K562 (cell line): Measurements from ENCODE around the gene FAM114A2.

Experiments
- AFF1 ChIP-seq, 2 experiments: fragments of 450-650 bp; IDR thresholded peaks; 2 replicates each; pipeline ENCODE4 v1.6.1; 2018; ENCODE audit warnings: mild to moderate bottlenecking in 2 of 2, low read depth in 1 of 2; ENCODE audit not compliant: partially characterized antibody in 2 of 2
- BCLAF1 ChIP-seq, 2 experiments: fragments of 450-650 bp in 1 of 2; IDR thresholded peaks; 2 replicates each; pipeline ENCODE4 v1.6.1; 2011 to 2017; ENCODE audit warnings: low read depth in 2 of 2, antibody characterized with exemption in 1 of 2, borderline replicate concordance in 1 of 2, low read length in 1 of 2, mild to moderate bottlenecking in 1 of 2, mixed read lengths in 1 of 2; ENCODE audit not compliant: control insufficient read depth in 1 of 2
- CTCF ChIP-seq, 3 experiments: IDR thresholded peaks in 2 of 3; conservative IDR thresholded peaks in 1 of 3; 2 replicates each; pipeline ENCODE4 v1.5.1; 2011 to 2012; ENCODE audit warnings: low read length in 3 of 3, mild to moderate bottlenecking in 3 of 3, control low read depth in 2 of 3, improper control_type of control experiment in 1 of 3, inconsistent platforms in 1 of 3, low read depth in 1 of 3, mixed read lengths in 1 of 3, moderate library complexity in 1 of 3; ENCODE audit not compliant: insufficient read depth in 2 of 3
- ESRRA ChIP-seq: fragments of 450-650 bp; IDR thresholded peaks from 2 replicates; pipeline ENCODE4 v1.6.1; 2014; ENCODE audit warnings: low read depth, mild to moderate bottlenecking, moderate library complexity, borderline replicate concordance
- FOXM1 ChIP-seq, 2 experiments: fragments of 450-650 bp in 1 of 2; sonication (generic) in 1 of 2; formaldehyde crosslinking in 1 of 2; IDR thresholded peaks; 2 replicates each; pipeline versions ENCODE4 v1.6.1 to v1.9.0; 2017 to 2022; ENCODE audit warnings: low read depth in 2 of 2, mild to moderate bottlenecking in 2 of 2, missing genetic modification reagents in 1 of 2, moderate library complexity in 1 of 2
- KAT8 ChIP-seq: fragments of 450-650 bp; IDR thresholded peaks from 2 replicates; pipeline ENCODE4 v1.6.1; 2016; ENCODE audit warnings: low read depth, mild to moderate bottlenecking
- MAX ChIP-seq: sonication (generic); formaldehyde crosslinking; IDR thresholded peaks from 2 replicates; pipeline ENCODE4 v1.9.0; 2022; ENCODE audit warnings: mild to moderate bottlenecking, missing genetic modification reagents
- POLR3A ChIP-seq: IDR thresholded peaks from 2 replicates; pipeline ENCODE4 v1.6.1; 2011; ENCODE audit warnings: borderline replicate concordance, mild to moderate bottlenecking, moderate library complexity; ENCODE audit not compliant: insufficient read length, insufficient read depth; ENCODE audit errors: extremely low read depth
- TEAD4 ChIP-seq, 2 experiments: sonication (generic) in 1 of 2; formaldehyde crosslinking in 1 of 2; IDR thresholded peaks; 2 replicates each; pipeline versions ENCODE4 v1.6.1 to v1.8.0; 2012 to 2022; ENCODE audit warnings: borderline replicate concordance in 1 of 2, inconsistent platforms in 1 of 2, low read length in 1 of 2, mild to moderate bottlenecking in 1 of 2, missing genetic modification reagents in 1 of 2
- UBTF ChIP-seq, 2 experiments: IDR thresholded peaks; 2 replicates each; pipeline ENCODE4 v1.6.1; 2012; ENCODE audit warnings: improper control_type of control experiment in 2 of 2, low read depth in 2 of 2, low read length in 2 of 2, borderline replicate concordance in 1 of 2
- YY1 ChIP-seq, 3 experiments: IDR thresholded peaks; 2 replicates each; pipeline ENCODE4 v1.6.1; 2011; ENCODE audit warnings: low read length in 2 of 3, mild to moderate bottlenecking in 2 of 3, moderate library complexity in 2 of 3, borderline replicate concordance in 1 of 3, control low read depth in 1 of 3, low read depth in 1 of 3; ENCODE audit not compliant: insufficient read depth in 3 of 3, insufficient replicate concordance in 2 of 3, control insufficient read depth in 1 of 3, insufficient read length in 1 of 3; ENCODE audit errors: extremely low read depth in 1 of 3
- ZBTB7A ChIP-seq: IDR thresholded peaks from 2 replicates; pipeline ENCODE4 v1.6.1; 2011; ENCODE audit warnings: low read depth, mild to moderate bottlenecking, low read length, moderate library complexity, borderline replicate concordance; ENCODE audit not compliant: control insufficient read depth
- ZNF395 ChIP-seq: fragments of 200-800 bp; sonication (Bioruptor generic); IDR thresholded peaks from 2 replicates; pipeline ENCODE4 v1.6.1; 2017; ENCODE audit warnings: missing genetic modification characterization, missing compliant biosample characterization

GRCh38 chr5:154063372-154063771 is 24.7 kb upstream of the FAM114A2 start:
- TF ChIP-seq ZBTB7A, result no peak
- no peak for TF ChIP-seq AFF1 (IDR thresholded peaks at IDR 0.05; ENCODE audit: low read depth in 1 of 2, partially characterized antibody in 2 of 2)
- no peak for TF ChIP-seq YY1 (IDR thresholded peaks at IDR 0.05; ENCODE audit: borderline replicate concordance in 1 of 3, control insufficient read depth in 1 of 3, extremely low read depth in 1 of 3, insufficient read depth in 3 of 3, insufficient read length in 1 of 3, insufficient replicate concordance in 2 of 3, low read depth in 1 of 3, low read length in 2 of 3)
- TF ChIP-seq MAX (CRISPR knock-in tag), result no peak
- no peak for TF ChIP-seq KAT8
- no peak for TF ChIP-seq POLR3A
- no peak for TF ChIP-seq CTCF (IDR thresholded peaks at IDR 0.05 in 2 of 3, conservative IDR thresholded peaks at IDR 0.05 in 1 of 3; ENCODE audit: insufficient read depth in 2 of 3, low read depth in 1 of 3, low read length in 3 of 3)
- TF ChIP-seq ESRRA, result no peak
- no peak for TF ChIP-seq ZNF395 (CRISPR knock-in tag)
- no peak for TF ChIP-seq TEAD4 (IDR thresholded peaks at IDR 0.05; ENCODE audit: low read length)
- TF ChIP-seq TEAD4 (CRISPR knock-in tag; IDR thresholded peaks at IDR 0.05; ENCODE audit: borderline replicate concordance), result no peak
- TF ChIP-seq BCLAF1 (IDR thresholded peaks at IDR 0.05; ENCODE audit: borderline replicate concordance in 1 of 2, control insufficient read depth in 1 of 2, low read depth in 2 of 2, low read length in 1 of 2), result no peak
- TF ChIP-seq FOXM1 (IDR thresholded peaks at IDR 0.05; ENCODE audit: low read depth), result no peak
- no peak for TF ChIP-seq FOXM1 (CRISPR knock-in tag; IDR thresholded peaks at IDR 0.05; ENCODE audit: low read depth)
- no peak for TF ChIP-seq UBTF (IDR thresholded peaks at IDR 0.05; ENCODE audit: borderline replicate concordance in 1 of 2, low read depth in 2 of 2, low read length in 2 of 2)
